ENCODE results near the gene SULF2. TPM values are rescaled to one million over a fixed set of nuclear protein-coding genes. Genes with fewer than 3 reads are reported as not detected.

The SULF2 gene
- total RNA-seq, 1 experiment from 2014 or later: not detected

DNA sequence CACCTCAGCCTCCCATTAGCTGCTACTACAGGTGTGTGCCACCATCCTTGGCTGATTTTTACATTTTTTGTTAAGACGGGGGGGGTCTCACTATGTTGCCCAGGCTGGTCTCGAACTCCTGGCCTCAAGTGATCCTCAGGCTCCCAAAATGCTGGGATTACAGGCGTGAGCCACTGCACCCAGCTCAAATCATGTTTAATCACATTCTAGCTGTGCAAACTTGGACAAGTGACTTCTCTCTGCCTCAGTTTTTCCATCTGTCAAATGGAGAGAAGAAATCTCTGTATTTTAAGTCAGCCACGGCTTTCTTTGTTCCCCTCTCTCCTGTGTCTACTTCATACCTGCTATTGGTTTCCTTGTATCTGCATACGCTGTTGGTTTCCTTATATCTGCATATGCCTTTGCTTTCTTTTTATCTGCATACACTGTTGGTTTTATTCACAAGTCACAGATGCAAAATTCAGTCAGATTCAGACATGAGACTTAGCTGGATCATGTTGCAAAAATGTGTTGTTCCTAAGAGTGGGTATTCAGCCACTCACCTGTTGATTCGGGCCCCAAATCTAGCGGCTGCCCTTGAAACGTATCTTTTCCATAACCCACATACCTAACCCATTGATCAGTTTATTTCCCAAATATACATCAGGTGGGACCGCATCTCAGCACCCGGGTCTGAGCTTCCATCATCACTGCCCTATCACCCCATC, 30.2 kb downstream of the SULF2 start:
- H4K20me1 ChIP-seq (ENCODE audit: insufficient read depth, low read depth, low read length): no peaks in the 10 kb centered on the region

DNA sequence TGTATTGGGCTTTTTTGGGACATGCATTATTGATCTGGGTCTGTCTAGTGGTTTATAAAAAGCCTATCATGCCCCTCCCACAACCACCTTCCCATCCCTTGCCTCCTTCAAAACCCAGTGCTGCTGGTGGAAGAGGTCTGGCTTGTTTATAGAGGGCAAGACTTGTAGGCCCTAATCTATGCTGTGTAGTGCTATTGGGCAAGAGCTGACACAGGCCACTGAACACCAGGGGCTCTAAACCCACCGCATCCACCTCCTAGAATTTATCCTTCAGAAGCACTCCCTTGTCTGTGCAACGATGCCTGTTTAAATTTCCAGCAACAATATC, 30.9 kb downstream of the SULF2 start:
- H2AFZ ChIP-seq (ENCODE audit: low read length): no peak overlapping the region
- no peak overlapping the region for H3K9ac ChIP-seq (ENCODE audit: low read length)
- H3K9me3 ChIP-seq (ENCODE audit: low read length): no peaks in the 10 kb centered on the region
- H4K20me1 ChIP-seq (ENCODE audit: insufficient read depth, low read depth, low read length): no peaks in the 10 kb centered on the region
- H3K4me2 ChIP-seq (ENCODE audit: low read depth, low read length, poor library complexity, severe bottlenecking): no peak overlapping the region
- H3K79me2 ChIP-seq (ENCODE audit: low read length): no peaks in the 10 kb centered on the region
- no peaks in the 10 kb centered on the region; the same call in 1 of the 2 replicates for H3K4me1 ChIP-seq (ENCODE audit: low read length)
- H3K4me3 ChIP-seq (ENCODE audit: low read length): no peak overlapping the region
- no peaks in the 10 kb centered on the region for H3K36me3 ChIP-seq (ENCODE audit: insufficient read depth, low read length)
- no peak overlapping the region for H3K27ac ChIP-seq (ENCODE audit: low read length)
- no peaks in the 10 kb centered on the region for H3K9me2 ChIP-seq (replicated peaks; ENCODE audit: insufficient read depth, low read length)
- H3K27me3 ChIP-seq (ENCODE audit: low read length): peaks cover 3% of the 10 kb centered on the region; the same call in 1 of the 2 replicates
- DNase-seq: no peak

More for the DNA sequence above, 30.2 kb downstream of the SULF2 start:
- Histone ChIP-seq H3K4me2 (ENCODE audit: low read depth, low read length, poor library complexity, severe bottlenecking) (no peak overlapping the region), H2AFZ (ENCODE audit: low read length) (no peak overlapping the region), H3K9ac (ENCODE audit: low read length) (no peak overlapping the region), H3K79me2 (ENCODE audit: low read length) (no peaks in the 10 kb centered on the region), H3K9me3 (ENCODE audit: low read length) (no peaks in the 10 kb centered on the region), H3K9me2 (replicated peaks; ENCODE audit: insufficient read depth, low read length) (no peaks in the 10 kb centered on the region), H3K27me3 (ENCODE audit: low read length) (peaks cover 3% of the 10 kb centered on the region; the same call in 1 of the 2 replicates), H3K4me3 (ENCODE audit: low read length) (no peak overlapping the region), H3K27ac (ENCODE audit: low read length) (no peak overlapping the region), H3K36me3 (ENCODE audit: insufficient read depth, low read length) (no peaks in the 10 kb centered on the region), H3K4me1 (ENCODE audit: low read length) (no peaks in the 10 kb centered on the region; the same call in 1 of the 2 replicates)
- DNase-seq: no peak

DNA sequence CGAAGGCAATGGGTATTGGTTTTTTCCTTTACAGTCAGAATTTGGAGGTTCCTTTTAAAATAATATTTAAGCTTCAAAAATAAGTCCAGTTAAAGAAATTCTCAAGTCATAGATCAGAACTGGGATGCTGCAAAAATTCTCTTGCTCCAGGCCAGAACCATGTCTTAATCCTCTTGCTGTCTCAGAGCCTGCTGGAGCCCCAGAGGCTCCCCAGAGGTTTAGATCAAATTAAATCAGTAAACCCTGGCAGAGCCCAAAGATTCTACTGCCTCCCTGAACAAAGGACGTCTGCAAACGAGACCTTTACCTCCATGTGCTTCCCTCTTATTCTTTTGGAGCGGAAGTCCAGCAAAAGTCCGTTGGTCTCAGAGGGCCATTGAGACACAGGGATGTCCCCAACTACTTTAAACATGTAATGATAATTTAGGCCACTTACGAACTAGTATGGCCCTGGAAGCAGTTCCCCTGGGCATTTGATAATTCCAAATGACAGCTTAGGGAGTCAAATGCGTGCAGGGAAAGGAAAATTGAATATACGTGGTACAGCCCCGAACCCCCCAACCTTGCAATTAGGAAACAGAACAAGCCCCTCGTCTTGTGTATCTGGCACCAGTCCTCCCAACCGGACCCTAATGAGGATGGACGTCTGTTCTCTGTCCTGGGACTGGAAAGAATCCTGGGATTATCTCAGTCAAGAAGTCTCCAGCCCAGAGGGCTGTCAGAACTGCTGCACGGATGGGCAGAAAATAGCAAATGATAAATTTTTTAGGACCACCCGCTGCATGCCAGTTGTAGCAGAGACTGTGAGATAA, 31.5 kb downstream of the SULF2 start:
- no peak overlapping the region for H3K4me3 ChIP-seq (ENCODE audit: low read length)
- H3K27ac ChIP-seq (ENCODE audit: low read length): no peak overlapping the region
- peaks cover 3% of the 10 kb centered on the region for H3K4me1 ChIP-seq (ENCODE audit: low read length)
- H3K9me2 ChIP-seq (replicated peaks; ENCODE audit: insufficient read depth, low read length): no peaks in the 10 kb centered on the region
- no peak overlapping the region for H2AFZ ChIP-seq (ENCODE audit: low read length)
- H3K79me2 ChIP-seq (ENCODE audit: low read length): no peaks in the 10 kb centered on the region
- no peak for DNase-seq
- H3K4me2 ChIP-seq (ENCODE audit: low read depth, low read length, poor library complexity, severe bottlenecking): no peak overlapping the region
- no peaks in the 10 kb centered on the region for H3K9me3 ChIP-seq (ENCODE audit: low read length)
- H3K27me3 ChIP-seq (ENCODE audit: low read length): peaks cover 3% of the 10 kb centered on the region; the same call in 1 of the 2 replicates
- no peaks in the 10 kb centered on the region for H3K36me3 ChIP-seq (ENCODE audit: insufficient read depth, low read length)
- no peaks in the 10 kb centered on the region for H4K20me1 ChIP-seq (ENCODE audit: insufficient read depth, low read depth, low read length)
- H3K9ac ChIP-seq (ENCODE audit: low read length): no peak overlapping the region

DNA sequence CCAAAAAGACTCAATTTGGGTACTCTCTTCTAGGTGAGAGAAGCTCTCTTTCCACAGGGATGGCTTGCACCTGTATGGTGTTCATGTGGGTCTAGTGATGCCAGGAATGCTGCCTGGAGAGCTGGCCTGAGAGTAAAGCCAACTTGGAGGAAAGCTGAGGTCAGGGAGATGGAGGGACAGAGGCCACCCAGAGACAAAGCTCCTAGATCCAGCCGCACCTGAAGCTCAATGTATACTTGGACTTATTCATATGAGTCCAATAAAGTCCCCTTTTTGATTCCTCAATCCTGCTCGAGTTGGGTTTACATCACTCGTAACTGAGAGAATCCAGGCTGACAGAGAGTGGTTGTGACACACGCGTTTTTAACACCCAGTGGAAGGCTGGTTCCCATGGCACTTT, 33.8 kb downstream of the SULF2 start:
- H3K4me2 ChIP-seq (ENCODE audit: low read depth, low read length, poor library complexity, severe bottlenecking): no peak overlapping the region
- H3K79me2 ChIP-seq (ENCODE audit: low read length): no peaks in the 10 kb centered on the region
- peaks cover 3% of the 10 kb centered on the region; the same call in 1 of the 2 replicates for H3K27me3 ChIP-seq (ENCODE audit: low read length)
- DNase-seq: no peak
- H3K36me3 ChIP-seq (ENCODE audit: insufficient read depth, low read length): no peaks in the 10 kb centered on the region
- no peak overlapping the region for H2AFZ ChIP-seq (ENCODE audit: low read length)
- H3K4me3 ChIP-seq (ENCODE audit: low read length): no peak overlapping the region
- no peaks in the 10 kb centered on the region for H3K9me2 ChIP-seq (replicated peaks; ENCODE audit: insufficient read depth, low read length)
- peaks cover 7% of the 10 kb centered on the region for H3K4me1 ChIP-seq (ENCODE audit: low read length)
- H4K20me1 ChIP-seq (ENCODE audit: insufficient read depth, low read depth, low read length): no peaks in the 10 kb centered on the region
- H3K9me3 ChIP-seq (ENCODE audit: low read length): no peaks in the 10 kb centered on the region
- no peak overlapping the region for H3K27ac ChIP-seq (ENCODE audit: low read length)
- no peak overlapping the region for H3K9ac ChIP-seq (ENCODE audit: low read length)

DNA sequence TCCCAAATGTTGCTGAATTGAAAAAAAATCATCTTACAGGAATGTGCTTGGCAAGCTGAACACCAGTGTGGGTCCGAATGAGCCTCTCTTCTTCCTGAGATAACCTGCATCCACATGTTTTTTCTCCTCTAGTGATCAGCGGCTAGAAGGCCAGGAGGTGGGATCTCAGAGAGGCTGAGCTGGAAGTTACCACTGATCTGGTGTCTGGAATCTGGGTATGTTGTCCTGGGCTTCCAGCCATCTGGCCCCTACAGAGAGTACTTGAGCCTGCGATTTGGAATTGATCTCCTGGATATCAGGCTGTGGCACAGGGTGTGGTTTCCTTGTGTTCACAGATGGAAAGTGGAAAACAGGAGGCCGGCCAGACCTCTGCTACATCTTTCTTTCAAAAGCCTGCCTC, 35.9 kb downstream of the SULF2 start:
- Histone ChIP-seq H3K9ac (ENCODE audit: low read length) (no peak overlapping the region), H4K20me1 (ENCODE audit: insufficient read depth, low read depth, low read length) (no peaks in the 10 kb centered on the region), H3K4me3 (ENCODE audit: low read length) (no peak overlapping the region), H3K27ac (ENCODE audit: low read length) (no peak overlapping the region), H3K9me2 (replicated peaks; ENCODE audit: insufficient read depth, low read length) (no peaks in the 10 kb centered on the region), H3K27me3 (ENCODE audit: low read length) (peaks cover 3% of the 10 kb centered on the region; the same call in 1 of the 2 replicates), H2AFZ (ENCODE audit: low read length) (no peak overlapping the region), H3K4me2 (ENCODE audit: low read depth, low read length, poor library complexity, severe bottlenecking) (no peak overlapping the region), H3K36me3 (ENCODE audit: insufficient read depth, low read length) (no peaks in the 10 kb centered on the region), H3K4me1 (ENCODE audit: low read length) (peaks cover 7% of the 10 kb centered on the region), H3K79me2 (ENCODE audit: low read length) (no peaks in the 10 kb centered on the region), H3K9me3 (ENCODE audit: low read length) (no peaks in the 10 kb centered on the region)
- DNase-seq: no peak

DNA sequence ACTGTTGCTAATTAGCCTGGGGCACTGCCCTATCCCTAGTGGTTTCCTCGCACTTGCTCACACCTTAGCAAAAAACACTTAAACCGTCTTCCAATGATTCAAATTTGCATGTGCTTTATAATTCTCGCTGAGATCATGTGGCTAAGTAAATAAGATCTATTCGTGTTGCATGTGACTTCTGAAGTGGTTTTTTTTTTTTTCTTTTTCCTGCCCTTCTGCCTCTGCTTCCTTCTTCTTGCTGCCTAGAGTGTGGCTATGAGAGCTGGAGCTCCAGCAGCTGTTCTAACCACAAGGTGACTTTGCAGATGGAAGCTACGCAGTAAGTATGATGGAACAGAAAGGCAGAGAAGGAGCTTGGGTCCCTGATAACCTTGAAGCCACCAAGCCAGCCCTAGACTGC, 36.5 kb downstream of the SULF2 start:
- H3K4me2 ChIP-seq (ENCODE audit: low read depth, low read length, poor library complexity, severe bottlenecking): no peak overlapping the region
- no peaks in the 10 kb centered on the region for H4K20me1 ChIP-seq (ENCODE audit: insufficient read depth, low read depth, low read length)
- no peaks in the 10 kb centered on the region for H3K9me3 ChIP-seq (ENCODE audit: low read length)
- H3K9ac ChIP-seq (ENCODE audit: low read length): no peak overlapping the region
- H3K27ac ChIP-seq (ENCODE audit: low read length): no peak overlapping the region
- H3K4me3 ChIP-seq (ENCODE audit: low read length): no peak overlapping the region
- peaks cover 3% of the 10 kb centered on the region; the same call in 1 of the 2 replicates for H3K27me3 ChIP-seq (ENCODE audit: low read length)
- peaks cover 7% of the 10 kb centered on the region for H3K4me1 ChIP-seq (ENCODE audit: low read length)
- H3K79me2 ChIP-seq (ENCODE audit: low read length): no peaks in the 10 kb centered on the region
- H3K36me3 ChIP-seq (ENCODE audit: insufficient read depth, low read length): no peaks in the 10 kb centered on the region
- H2AFZ ChIP-seq (ENCODE audit: low read length): no peak overlapping the region
- DNase-seq: no peak
- H3K9me2 ChIP-seq (replicated peaks; ENCODE audit: insufficient read depth, low read length): no peaks in the 10 kb centered on the region

DNA sequence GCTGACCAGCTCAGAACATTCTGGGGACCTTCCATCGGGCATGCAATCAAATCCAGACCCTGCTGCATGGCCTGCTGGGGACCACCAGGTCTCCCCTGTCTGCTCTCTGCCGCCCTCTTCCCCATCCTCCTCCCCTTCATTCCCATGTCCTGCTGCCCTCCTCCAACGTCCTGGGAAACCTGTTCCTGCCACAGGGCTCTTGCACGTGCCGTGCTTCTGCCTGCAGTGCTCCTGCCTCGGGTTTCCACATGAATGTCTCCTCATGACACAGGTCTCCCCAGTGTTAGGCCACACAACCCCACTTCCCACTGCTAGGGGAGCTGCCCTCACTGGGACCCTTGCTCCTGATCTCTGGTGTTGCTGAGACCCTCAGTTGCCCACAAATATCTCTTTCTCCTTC, 37.2 kb downstream of the SULF2 start:
- Histone ChIP-seq H3K27me3 (ENCODE audit: low read length) (peaks cover 3% of the 10 kb centered on the region; the same call in 1 of the 2 replicates), H4K20me1 (ENCODE audit: insufficient read depth, low read depth, low read length) (no peaks in the 10 kb centered on the region), H3K9me3 (ENCODE audit: low read length) (no peaks in the 10 kb centered on the region), H3K4me1 (ENCODE audit: low read length) (peaks cover 7% of the 10 kb centered on the region), H3K4me3 (ENCODE audit: low read length) (no peak overlapping the region), H2AFZ (ENCODE audit: low read length) (no peak overlapping the region), H3K27ac (ENCODE audit: low read length) (no peak overlapping the region), H3K9ac (ENCODE audit: low read length) (no peak overlapping the region), H3K79me2 (ENCODE audit: low read length) (no peaks in the 10 kb centered on the region), H3K4me2 (ENCODE audit: low read depth, low read length, poor library complexity, severe bottlenecking) (no peak overlapping the region), H3K9me2 (replicated peaks; ENCODE audit: insufficient read depth, low read length) (no peaks in the 10 kb centered on the region), H3K36me3 (ENCODE audit: insufficient read depth, low read length) (no peaks in the 10 kb centered on the region)
- DNase-seq: no peak

DNA sequence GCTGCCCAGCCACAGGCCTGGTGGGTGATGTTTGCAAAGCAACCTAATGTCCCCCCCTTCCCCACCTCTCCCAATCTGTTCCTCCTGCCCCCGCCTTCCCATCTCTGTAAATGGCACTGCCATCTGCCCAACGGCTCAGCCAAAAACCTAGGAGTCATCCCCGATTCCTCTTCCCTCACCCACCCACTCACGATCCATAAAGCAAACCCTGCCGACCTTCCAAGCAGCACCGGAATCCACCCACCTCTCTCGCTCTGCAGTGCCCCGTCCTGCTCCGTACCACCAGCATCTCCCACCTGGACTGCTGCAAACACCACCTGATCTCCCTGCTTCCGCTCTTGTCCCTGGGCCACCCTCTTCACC, 37.6 kb downstream of the SULF2 start:
- Histone ChIP-seq H2AFZ (ENCODE audit: low read length) (no peak overlapping the region), H4K20me1 (ENCODE audit: insufficient read depth, low read depth, low read length) (no peaks in the 10 kb centered on the region), H3K4me1 (ENCODE audit: low read length) (peaks cover 7% of the 10 kb centered on the region), H3K36me3 (ENCODE audit: insufficient read depth, low read length) (no peaks in the 10 kb centered on the region), H3K27me3 (ENCODE audit: low read length) (peaks cover 3% of the 10 kb centered on the region; the same call in 1 of the 2 replicates), H3K4me3 (ENCODE audit: low read length) (no peak overlapping the region), H3K9ac (ENCODE audit: low read length) (no peak overlapping the region), H3K9me3 (ENCODE audit: low read length) (no peaks in the 10 kb centered on the region), H3K4me2 (ENCODE audit: low read depth, low read length, poor library complexity, severe bottlenecking) (no peak overlapping the region), H3K27ac (ENCODE audit: low read length) (no peak overlapping the region), H3K9me2 (replicated peaks; ENCODE audit: insufficient read depth, low read length) (no peaks in the 10 kb centered on the region), H3K79me2 (ENCODE audit: low read length) (no peaks in the 10 kb centered on the region)
- DNase-seq: no peak

Measured in Karpas-422 (cell line).